Measurements from ENCODE around the gene GPR45. TPM values are rescaled to one million over a fixed set of nuclear protein-coding genes. Genes with fewer than 3 reads are reported as not detected.
A peak's percentile ranks its signal among the peaks of the same experiment; 100 is the strongest.

The GPR45 gene
- total and polyA plus RNA-seq, 9 of the 15 experiments (the other 6 are each of a cell fraction or from before 2014, with no cell fraction given), result not detected

- no peak for TF ChIP-seq NR0B1 (IDR thresholded peaks at IDR 0.05; ENCODE audit: partially characterized antibody)
- TF ChIP-seq SP2 (IDR thresholded peaks at IDR 0.05; ENCODE audit: extremely low read depth, low read depth, low read length, poor library complexity, severe bottlenecking), result no peak
- peak; percentile 34; the same call in 1 of the 2 replicates for TF ChIP-seq ATF7 (IDR thresholded peaks at IDR 0.05)
- TF ChIP-seq ESRRB (CRISPR knock-in tag; IDR thresholded peaks at IDR 0.05; ENCODE audit: borderline replicate concordance), result no peak
- TF ChIP-seq ZBED1 (IDR thresholded peaks at IDR 0.05), result no peak
- peak; percentile 78 for TF ChIP-seq HCFC1 (IDR thresholded peaks at IDR 0.05; ENCODE audit: low read depth, low read length)
- TF ChIP-seq PRDM10 (IDR thresholded peaks at IDR 0.05; ENCODE audit: partially characterized antibody), result peak; percentile 87
- TF ChIP-seq JUND (IDR thresholded peaks at IDR 0.05; ENCODE audit: borderline replicate concordance, low read depth, low read length), result no peak
- TF ChIP-seq JUND (tag; IDR thresholded peaks at IDR 0.05; ENCODE audit: borderline replicate concordance, low read depth, low read length), result no peak
- TF ChIP-seq PTRF (tag; IDR thresholded peaks at IDR 0.05), result no peak
- no peak for TF ChIP-seq SNAPC5 (CRISPR knock-in tag; IDR thresholded peaks at IDR 0.05)
- no peak for TF ChIP-seq HIVEP1 (CRISPR knock-in tag; IDR thresholded peaks at IDR 0.05)
- no peak for TF ChIP-seq ZNF212 (CRISPR knock-in tag; IDR thresholded peaks at IDR 0.05)
- TF ChIP-seq MXI1 (IDR thresholded peaks at IDR 0.05; ENCODE audit: low read depth, low read length), result no peak
- TF ChIP-seq ZNF263 (CRISPR knock-in tag; IDR thresholded peaks at IDR 0.05; ENCODE audit: borderline replicate concordance), result peak; percentile 91
- TF ChIP-seq SPI1 (IDR thresholded peaks at IDR 0.05; ENCODE audit: borderline replicate concordance, low read depth, low read length), result peak; percentile 12; the same call in 1 of the 2 replicates
- 0 out of 4 replicates have a peak, but pooled peaks of 1 of the 2 experiments have one; percentile 35 for TF ChIP-seq TEAD1 (CRISPR knock-in tag; IDR thresholded peaks at IDR 0.05)
- no peak for TF ChIP-seq PYGO2 (tag; IDR thresholded peaks at IDR 0.05)
- 0 out of 2 replicates have a peak, but pooled peaks have one; percentile 11 for TF ChIP-seq CREM (IDR thresholded peaks at IDR 0.05; ENCODE audit: low read depth)
- peak; percentile 76 for TF ChIP-seq VEZF1 (CRISPR knock-in tag; IDR thresholded peaks at IDR 0.05)
Observed at GRCh38 chr2:105248316-105249070, 7.0 kb downstream of the GPR45 start (continued).

Measured in K562 (cell line).